ENCODE results near the gene WDR33.

WDR33 gene

GRCh38 chr2:127653421-127654083 lies 157.4 kb downstream of the WDR33 start:
- DNase-seq, result no peak

DNA sequence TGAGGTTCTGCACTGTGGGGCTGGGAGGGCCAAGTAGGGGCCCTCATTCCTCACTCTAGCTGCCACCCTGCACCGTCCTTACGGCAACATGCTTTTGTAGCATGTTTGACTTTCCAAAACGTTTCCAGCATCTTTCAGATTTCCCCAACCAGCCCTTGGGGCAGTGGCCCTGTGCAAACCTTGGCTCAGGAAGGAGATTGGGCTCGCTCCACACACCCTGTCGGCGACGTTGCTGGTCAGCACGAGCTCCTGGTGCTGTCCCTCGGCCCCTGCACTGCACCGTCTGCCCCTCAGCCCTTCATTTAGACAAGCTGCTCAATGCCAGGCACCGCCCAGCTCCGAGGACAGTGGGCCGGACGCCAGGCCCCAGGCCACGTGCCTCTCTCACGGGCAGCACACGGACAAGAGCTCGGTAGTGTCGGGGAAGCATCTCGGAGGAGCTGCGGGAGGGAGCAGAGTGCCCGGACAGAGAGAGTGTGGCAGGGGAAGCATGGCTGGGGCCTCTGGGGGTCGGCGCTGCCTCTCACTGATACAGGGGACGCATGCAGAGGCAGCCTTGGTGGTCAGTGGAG lies 158.1 kb downstream of the WDR33 start:
- no peak for DNase-seq

DNA sequence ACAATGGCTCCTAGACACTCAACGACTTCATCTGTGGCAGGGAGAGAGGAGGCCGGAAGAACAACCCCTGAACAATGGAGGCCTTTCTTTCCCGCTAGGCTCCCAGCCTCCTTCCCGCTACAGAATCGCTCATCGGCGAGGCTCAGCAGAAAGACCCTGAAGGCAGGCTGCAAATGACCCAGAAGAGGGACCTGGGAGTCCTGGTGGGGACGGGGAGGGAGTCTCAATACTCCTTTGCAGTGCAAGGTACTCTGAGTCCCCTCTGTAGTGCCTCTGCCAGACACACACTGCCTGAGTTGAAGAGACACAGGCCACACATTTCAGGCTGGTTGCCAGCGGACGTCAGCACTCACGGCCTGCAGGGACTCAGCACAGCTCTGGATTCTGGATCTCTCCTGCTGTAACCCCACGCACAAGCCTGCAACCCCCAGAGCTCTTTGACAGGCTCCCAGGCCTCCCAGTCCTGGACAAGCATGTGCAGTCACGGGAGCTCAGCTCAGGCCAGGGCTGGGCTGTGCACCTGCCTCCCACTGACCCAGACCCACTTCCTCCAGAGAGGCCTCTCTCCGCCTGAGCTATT lies 158.9 kb downstream of the WDR33 start:
- no peak for DNase-seq

- DNase-seq, result no peak
Observed at GRCh38 chr2:127651381-127651809, 159.6 kb downstream of the WDR33 start.
